ENCODE measurements around the gene TMEM272.

The TMEM272 gene

DNA sequence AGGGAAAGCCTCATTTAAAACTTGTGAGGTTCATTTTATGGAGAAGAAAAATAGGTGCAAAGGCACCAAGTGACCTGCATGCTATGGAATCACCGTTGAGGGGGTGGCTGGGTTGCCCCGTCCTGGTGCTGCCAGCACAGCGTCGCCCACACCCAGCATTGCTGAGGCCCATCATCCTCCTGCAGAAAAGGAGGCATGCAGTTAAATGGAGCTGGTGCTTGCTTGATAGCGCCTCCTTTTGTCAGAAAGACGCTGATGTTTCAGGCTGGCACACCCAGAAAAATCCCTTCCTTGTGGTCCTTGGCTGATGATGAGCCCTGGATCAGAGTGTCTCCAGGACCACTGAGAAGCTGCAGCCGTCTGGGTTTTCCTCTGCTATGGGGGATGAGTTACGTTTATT, 77.9 kb downstream of the TMEM272 start:
- Histone ChIP-seq H3K4me1 (ENCODE audit: control insufficient read depth, insufficient read depth, low read length) (peaks cover 41% of the 10 kb centered on the region), H3K4me3 (ENCODE audit: low read length) (no peak overlapping the region), H3K9ac (ENCODE audit: low read length) (no peak overlapping the region), H3K27me3 (ENCODE audit: control insufficient read depth, insufficient read depth, low read length) (no peaks in the 10 kb centered on the region), H3K36me3 (ENCODE audit: control insufficient read depth, insufficient read depth, low read length) (no peaks in the 10 kb centered on the region), H3K9me3 (ENCODE audit: control insufficient read depth, low read length) (no peaks in the 10 kb centered on the region)

DNA sequence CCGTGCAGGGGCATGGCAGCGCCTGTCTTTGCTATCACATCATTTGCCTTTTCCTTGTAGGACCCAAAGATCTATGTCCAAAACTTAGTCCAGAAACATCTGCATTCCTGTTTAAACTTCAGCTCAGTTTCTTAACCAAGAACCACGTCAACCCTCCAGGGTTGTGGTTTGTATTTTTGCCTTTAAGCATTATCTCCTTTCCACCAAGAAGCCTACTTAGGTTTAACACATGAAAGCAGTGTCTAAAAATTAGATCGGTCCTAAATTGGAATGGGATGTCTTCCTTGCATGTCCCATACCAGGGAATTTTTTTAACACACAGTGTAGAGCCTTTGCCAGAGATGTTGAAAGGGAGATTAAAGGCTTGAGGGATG, 79.8 kb downstream of the TMEM272 start:
- Histone ChIP-seq H3K4me3 (ENCODE audit: low read length) (no peak overlapping the region), H3K4me1 (ENCODE audit: control insufficient read depth, insufficient read depth, low read length) (peaks cover 24% of the 10 kb centered on the region), H3K9ac (ENCODE audit: low read length) (peak overlapping the region; percentile 56), H3K9me3 (ENCODE audit: control insufficient read depth, low read length) (no peaks in the 10 kb centered on the region), H3K36me3 (ENCODE audit: control insufficient read depth, insufficient read depth, low read length) (no peaks in the 10 kb centered on the region), H3K27me3 (ENCODE audit: control insufficient read depth, insufficient read depth, low read length) (no peaks in the 10 kb centered on the region)

DNA sequence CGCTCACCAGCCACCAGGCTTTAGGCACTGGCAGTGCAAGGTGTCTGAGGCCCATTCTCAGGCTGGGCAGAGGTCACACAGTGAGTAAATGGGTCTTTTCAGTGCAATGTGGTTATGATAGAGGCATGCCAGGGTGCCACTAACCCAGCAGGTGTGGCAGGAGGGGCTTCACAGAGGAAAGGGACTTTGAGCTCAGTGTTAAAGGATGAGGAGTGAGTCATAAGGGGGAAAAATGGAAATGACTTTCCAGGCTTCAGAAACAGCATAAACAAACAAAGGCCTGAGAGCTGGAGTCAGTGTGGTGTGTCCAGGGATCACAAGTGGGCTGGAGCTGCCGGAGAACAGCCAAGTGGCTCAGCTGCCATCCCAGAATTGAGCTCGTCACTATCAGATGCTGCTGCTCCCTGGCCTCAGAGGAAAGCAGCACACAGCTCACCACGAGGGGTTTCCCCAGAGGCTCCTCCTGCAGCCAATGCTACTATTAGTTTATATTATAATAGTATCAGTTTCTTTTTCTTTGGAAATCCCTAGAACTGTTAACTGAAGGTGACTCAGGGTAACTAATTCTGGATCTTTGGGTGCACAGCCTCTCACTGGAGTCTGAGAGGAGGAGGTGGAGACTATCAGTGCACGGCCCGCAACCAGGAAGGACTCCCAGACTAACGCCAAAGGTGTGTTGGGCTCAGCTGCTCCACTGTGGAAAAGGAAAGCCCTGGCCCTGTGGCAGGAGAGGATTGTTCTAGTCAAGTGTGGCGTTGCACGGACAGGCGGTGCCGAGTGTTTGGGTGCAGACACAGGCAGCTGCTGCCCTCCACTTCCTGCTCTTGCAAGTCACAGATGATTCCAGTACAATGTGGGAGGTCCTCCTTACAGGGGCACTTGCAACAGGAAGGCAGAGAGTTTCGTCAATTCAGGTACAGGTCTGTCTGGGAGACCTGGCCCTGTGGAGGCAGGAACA, 80.5 kb downstream of the TMEM272 start:
- Histone ChIP-seq H3K4me1 (ENCODE audit: control insufficient read depth, insufficient read depth, low read length) (peaks cover 17% of the 10 kb centered on the region), H3K27me3 (ENCODE audit: control insufficient read depth, insufficient read depth, low read length) (no peaks in the 10 kb centered on the region), H3K9me3 (ENCODE audit: control insufficient read depth, low read length) (no peaks in the 10 kb centered on the region), H3K36me3 (ENCODE audit: control insufficient read depth, insufficient read depth, low read length) (no peaks in the 10 kb centered on the region), H3K9ac (ENCODE audit: low read length) (peak overlapping the region; percentile 56), H3K4me3 (ENCODE audit: low read length) (no peak overlapping the region)

DNA sequence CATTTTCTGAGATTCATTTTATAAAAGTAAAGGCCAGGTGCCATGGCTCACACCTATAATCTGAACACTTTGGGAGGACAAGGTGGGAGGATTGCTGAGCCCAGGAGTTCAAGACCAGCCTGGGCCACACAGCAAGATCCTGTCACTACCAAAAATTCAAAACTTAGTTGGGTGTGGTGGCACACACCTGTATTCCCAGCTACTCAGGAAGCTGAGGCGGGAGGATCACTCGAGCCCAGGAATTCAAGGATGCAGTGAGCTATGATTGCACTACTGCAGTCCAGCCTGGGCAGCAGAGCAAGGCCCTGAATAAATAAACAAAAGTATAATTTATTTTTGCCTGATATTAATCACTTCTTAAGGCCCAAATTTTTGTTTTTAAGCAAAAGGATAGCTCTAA, 81.5 kb downstream of the TMEM272 start:
- H3K9ac ChIP-seq (ENCODE audit: low read length) = no peak overlapping the region
- peaks cover 14% of the 10 kb centered on the region for H3K4me1 ChIP-seq (ENCODE audit: control insufficient read depth, insufficient read depth, low read length)
- no peak overlapping the region for H3K4me3 ChIP-seq (ENCODE audit: low read length)
- no peaks in the 10 kb centered on the region for H3K9me3 ChIP-seq (ENCODE audit: control insufficient read depth, low read length)
- no peaks in the 10 kb centered on the region for H3K36me3 ChIP-seq (ENCODE audit: control insufficient read depth, insufficient read depth, low read length)
- H3K27me3 ChIP-seq (ENCODE audit: control insufficient read depth, insufficient read depth, low read length) = no peaks in the 10 kb centered on the region
